SHP77 (cell line): Measurements from ENCODE around the gene BCL2.

ENCODE experiments used
- DNase-seq, 2 experiments: peaks; one replicate each; lab custom pipeline; 2025; lab: John Stamatoyannopoulos, UW

The BCL2 gene

GRCh38 chr18:63326011-63326410, 6.4 kb upstream of the BCL2 start:
- DNase-seq, result no peak

- no peak for DNase-seq
Measured at GRCh38 chr18:63325086-63325686, 5.6 kb upstream of the BCL2 start.

- DNase-seq, result peak; percentile 69 to 84
Measured at GRCh38 chr18:63322908-63323634, 3.5 kb upstream of the BCL2 start.

- DNase-seq, result no peak
Measured at GRCh38 chr18:63322206-63322605, 2.6 kb upstream of the BCL2 start.

- no peak for DNase-seq
Measured at GRCh38 chr18:63321291-63321690, 1.7 kb upstream of the BCL2 start.

GRCh38 chr18:63320975-63321265, 1.4 kb upstream of the BCL2 start:
- DNase-seq, result no peak

- peak; percentile 68 to 74 for DNase-seq
Measured at GRCh38 chr18:63320123-63320974, 780 bp upstream of the BCL2 start.

GRCh38 chr18:63318889-63319382, 633 bp downstream of the BCL2 start:
- DNase-seq, result no peak

GRCh38 chr18:63317982-63318888, 1.3 kb downstream of the BCL2 start:
- peak; percentile 91 to 92 for DNase-seq

- peak in 1 of 2 experiments; percentile 31 for DNase-seq
Measured at GRCh38 chr18:63317556-63317946, 2.0 kb downstream of the BCL2 start.

- no peak for DNase-seq
Measured at GRCh38 chr18:63316612-63317555, 2.7 kb downstream of the BCL2 start.

GRCh38 chr18:63315876-63316275, 3.7 kb downstream of the BCL2 start:
- no peak for DNase-seq

GRCh38 chr18:63315131-63315662, 4.4 kb downstream of the BCL2 start:
- DNase-seq, result no peak

- DNase-seq, result no peak
Measured at GRCh38 chr18:63314062-63314790, 5.3 kb downstream of the BCL2 start.

GRCh38 chr18:63313396-63313917, 6.1 kb downstream of the BCL2 start:
- no peak for DNase-seq

GRCh38 chr18:63312737-63313395, 6.7 kb downstream of the BCL2 start:
- DNase-seq, result no peak

GRCh38 chr18:63312019-63312409, 7.6 kb downstream of the BCL2 start:
- no peak for DNase-seq

- DNase-seq, result no peak
Measured at GRCh38 chr18:63311118-63312018, 8.2 kb downstream of the BCL2 start.
